B cell (primary cell): ENCODE results near the gene FLNB. TPM values are rescaled to one million over a fixed set of nuclear protein-coding genes. Genes with fewer than 3 reads are reported as not detected.

Experiments
- ATAC-seq: fragments of 200-7000 bp; cut with Tn5 transposase; one replicate; pipeline ENCODE4 v1.10.0; 2021; ENCODE audit warnings: low read depth, mild to moderate bottlenecking, moderate number of reproducible peaks, moderate library complexity
- CTCF ChIA-PET: fragments of 350-600 bp; sonication (Branson Sonifier 250); formaldehyde crosslinking; loops from one replicate; lab custom pipeline; 2021; ENCODE audit warnings: antibody characterized with exemption, inconsistent platforms; lab: Charles Lee
- POLR2A ChIA-PET: fragments of 350-600 bp; sonication (Branson Sonifier 250); formaldehyde crosslinking; loops from one replicate; lab custom pipeline; 2021; ENCODE audit warnings: antibody characterized with exemption; lab: Charles Lee
- DNase-seq: peaks from one replicate; pipeline ENCODE4 v3.0.0; 2013
- H2AFZ ChIP-seq: 2 replicates; pipeline ENCODE4 v1.6.1; 2012; ENCODE audit warnings: mild to moderate bottlenecking, low read depth, low read length; ENCODE audit not compliant: insufficient read depth, poor library complexity, severe bottlenecking
- H3K27ac ChIP-seq, 2 donors: 1 replicate in 1 of 2; 2 replicates in 1 of 2; pipeline ENCODE4 v1.5.1; 2012 to 2013; ENCODE audit warnings: low read length in 2 of 2, mild to moderate bottlenecking in 2 of 2, moderate library complexity in 1 of 2
- H3K27me3 ChIP-seq, 4 experiments: fragments of 200-600 bp in 1 of 4; sonication (generic) in 1 of 4; replicated peaks in 1 of 4; 1 replicate in 2 of 4; 2 replicates in 2 of 4; pipeline versions ENCODE4 v1.6.1 to v1.7.0; 2013 to 2016; ENCODE audit warnings: low read length in 3 of 4, mild to moderate bottlenecking in 2 of 4, mixed read lengths in 1 of 4, moderate library complexity in 1 of 4; ENCODE audit not compliant: insufficient read depth in 4 of 4, control insufficient read depth in 3 of 4; ENCODE audit errors: control extremely low read depth in 1 of 4
- H3K36me3 ChIP-seq, 2 experiments: replicated peaks in 1 of 2; 1 replicate in 1 of 2; 2 replicates in 1 of 2; pipeline versions ENCODE4 v1.6.1 to v1.7.1; 2013; ENCODE audit warnings: low read length in 1 of 2; ENCODE audit not compliant: insufficient read depth in 2 of 2, control insufficient read depth in 1 of 2; ENCODE audit errors: control extremely low read depth in 1 of 2, extremely low read depth in 1 of 2
- H3K4me1 ChIP-seq, 2 donors: fragments of 200-600 bp in 1 of 2; sonication (generic) in 1 of 2; 1 replicate in 1 of 2; 2 replicates in 1 of 2; pipeline versions ENCODE4 v1.5.1 to v1.6.1; 2013 to 2017; ENCODE audit warnings: low read length in 2 of 2; ENCODE audit not compliant: control insufficient read depth in 2 of 2, insufficient read depth in 2 of 2
- H3K4me2 ChIP-seq: replicated peaks from 2 replicates; pipeline ENCODE3; 2012; ENCODE audit warnings: mild to moderate bottlenecking, low read depth, low read length; ENCODE audit not compliant: poor library complexity, severe bottlenecking
- H3K4me3 ChIP-seq, 5 experiments: fragments of 200-600 bp in 1 of 5; sonication (generic) in 1 of 5; 1 replicate in 3 of 5; 2 replicates in 2 of 5; pipeline versions ENCODE4 v1.5.1 to v1.7.0; 2011 to 2016; ENCODE audit warnings: low read length in 4 of 5, mild to moderate bottlenecking in 4 of 5, low read depth in 2 of 5, control low read depth in 1 of 5, moderate library complexity in 1 of 5; ENCODE audit not compliant: insufficient read depth in 1 of 5; ENCODE audit errors: control extremely low read depth in 1 of 5, extremely low read depth in 1 of 5
- H3K79me2 ChIP-seq: fragments of 200-600 bp; sonication (generic); one replicate; pipeline ENCODE4 v1.6.0; 2016; ENCODE audit warnings: low read length; ENCODE audit not compliant: control insufficient read depth, insufficient read depth
- H3K9ac ChIP-seq: fragments of 200-600 bp; sonication (generic); 2 replicates; pipeline ENCODE4 v1.6.1; 2017; ENCODE audit warnings: mild to moderate bottlenecking, low read length, moderate library complexity
- H3K9me3 ChIP-seq, 3 donors: one replicate each; pipeline versions ENCODE4 v1.6.1 to v1.7.1; 2013; ENCODE audit warnings: low read length in 2 of 3; ENCODE audit not compliant: control insufficient read depth in 2 of 3, insufficient read depth in 1 of 3; ENCODE audit errors: control extremely low read depth in 1 of 3
- H4K20me1 ChIP-seq: 2 replicates; pipeline ENCODE4 v1.6.0; 2012; ENCODE audit warnings: mild to moderate bottlenecking, low read length; ENCODE audit not compliant: insufficient read depth, control insufficient read depth, poor library complexity, severe bottlenecking
- H3K27ac Mint-ChIP-seq: one replicate; pipeline ENCODE4 v1.8.0; 2021; ENCODE audit warnings: mixed read lengths
- H3K27me3 Mint-ChIP-seq: one replicate; pipeline ENCODE4 v1.8.0; 2021; ENCODE audit warnings: mixed read lengths
- H3K4me1 Mint-ChIP-seq: one replicate; pipeline ENCODE4 v1.8.0; 2021; ENCODE audit warnings: mixed read lengths
- H3K4me3 Mint-ChIP-seq: one replicate; pipeline ENCODE4 v1.8.0; 2021; ENCODE audit warnings: mixed read lengths
- H3K9me3 Mint-ChIP-seq: one replicate; pipeline ENCODE4 v1.8.0; 2022; ENCODE audit warnings: mixed read lengths; ENCODE audit not compliant: insufficient read depth
- CTCF ChIP-seq: fragments of 200-600 bp; IDR thresholded peaks from one replicate; pipeline ENCODE4 v1.8.0; 2022; ENCODE audit warnings: antibody characterized with exemption, mild to moderate bottlenecking
- EZH2 ChIP-seq: IDR thresholded peaks from 2 replicates; pipeline ENCODE4 v1.6.1; 2012; ENCODE audit warnings: borderline replicate concordance, low read depth, mild to moderate bottlenecking, moderate library complexity, low read length; ENCODE audit not compliant: insufficient read depth, poor library complexity, severe bottlenecking
- WGBS: methylation state at CpG from one replicate; pipeline ENCODE4 v1.1.5; 2013; ENCODE audit warnings: missing lambda C conversion rate; ENCODE audit not compliant: insufficient coverage; 5-methylcytosine and 5-hydroxymethylcytosine counted together
- intact Hi-C: fragments of 100-400 bp; cut with micrococcal nuclease; formaldehyde crosslinking; loops from one replicate; pipeline ENCODE4 v1.10.0; 2022
- polyA plus RNA-seq: library from polyadenylated mRNA; depleted of rRNA; stranded (reverse); fragments of >200 nt; gene quantifications from 2 replicates; pipeline ENCODE4 v1.2.3, GENCODE V29; 2012
- total RNA-seq, 2 donors: library from RNA; stranded (reverse); fragments of 120-200 nt in 1 of 2; gene quantifications; 1 replicate in 1 of 2; 2 replicates in 1 of 2; pipeline versions ENCODE4 v1.2.3 to v1.2.4, GENCODE V29; 2013 to 2022

The FLNB gene
- total and polyA plus RNA-seq, 2 donors (not counting 1 experiment from before 2014, with no cell fraction given), result 25.5 to 28.3 TPM

GRCh38 chr3:58193682-58194407 lies 185.6 kb downstream of the FLNB start:
- Histone ChIP-seq H4K20me1 (no peaks in the 10 kb centered on the region), H3K36me3 (peaks cover 0 to 6% of the 10 kb centered on the region in 2 experiments), H3K27ac (peak overlapping the region in 1 of 2 donors; percentile 39), H3K27me3 (no peaks in the 10 kb centered on the region), H3K9me3 (peaks cover 0 to 25% (median 5%) of the 10 kb centered on the region in 3 donors), H3K9ac (no peak overlapping the region), H3K4me1 (peaks cover 23 to 25% of the 10 kb centered on the region in 2 donors), H2AFZ (no peak overlapping the region), H3K4me3 (no peak overlapping the region), H3K4me2 (no peak overlapping the region), H3K79me2 (no peaks in the 10 kb centered on the region)
- DNase-seq (no peak), ATAC-seq (no peak)
- ChIA-PET POLR2A (no interaction called here), CTCF (interaction anchor here (0.8 to 2.4 kb wide), 5 partner anchors 23 to 112 kb away, joined by 3 to 10 read pairs (median 4); partner anchors contain the start of genes HTD2 and RPP14)
- H3K27ac Mint-ChIP-seq, result peak overlapping the region; percentile 53
- peaks cover 2% of the 10 kb centered on the region for H3K9me3 Mint-ChIP-seq
- peaks cover 23% of the 10 kb centered on the region for H3K4me1 Mint-ChIP-seq
- intact Hi-C loops, result no loop called here
- no peaks in the 10 kb centered on the region for H3K27me3 Mint-ChIP-seq
- TF ChIP-seq CTCF (no peak), EZH2 (no peak)
- no peak overlapping the region for H3K4me3 Mint-ChIP-seq
- 89% methylated on average over 4 of the region's 12 CpGs for WGBS

DNA sequence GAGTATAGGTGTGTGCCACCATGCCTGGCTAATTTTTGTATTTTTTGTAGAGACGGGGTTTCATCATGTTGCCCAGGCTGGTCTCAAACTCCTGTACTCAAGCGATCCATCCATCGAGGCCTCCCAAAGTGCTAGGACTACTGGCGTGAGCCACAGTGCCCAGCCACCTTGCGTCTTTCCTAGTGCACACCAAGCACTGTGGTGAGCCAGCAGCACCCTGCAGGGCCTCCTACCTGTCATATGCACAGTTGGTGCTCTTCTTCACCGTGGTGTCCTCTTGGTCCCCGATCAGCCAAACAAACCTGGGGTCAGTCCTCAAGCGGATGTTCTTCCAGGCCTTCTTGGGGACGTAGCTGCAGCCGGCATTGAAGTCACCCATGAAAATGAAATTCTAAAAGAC lies 189.4 kb downstream of the FLNB start:
- CTCF ChIA-PET, result interaction anchor here (0.9 to 9.6 kb wide), 7 partner anchors 8 to 109 kb away, joined by 3 to 66 read pairs (median 17); partner anchors contain the start of genes HTD2 and RPP14
- H3K27ac Mint-ChIP-seq, result peak overlapping the region; percentile 78

More for the DNA sequence above, 189.4 kb downstream of the FLNB start:
- TF ChIP-seq EZH2, result no peak
- no peak for TF ChIP-seq CTCF
- Histone ChIP-seq H4K20me1 (no peaks in the 10 kb centered on the region), H3K4me1 (peaks cover 58 to 61% of the 10 kb centered on the region in 2 donors), H3K9ac (no peak overlapping the region), H3K27ac (peak overlapping the region; percentile 73 to 85), H3K9me3 (peaks cover 0 to 25% (median 5%) of the 10 kb centered on the region in 3 donors), H2AFZ (no peak overlapping the region), H3K27me3 (no peaks in the 10 kb centered on the region), H3K4me3 (no peak overlapping the region), H3K36me3 (peaks cover 0 to 6% of the 10 kb centered on the region in 2 experiments), H3K79me2 (no peaks in the 10 kb centered on the region), H3K4me2 (peak overlapping the region; percentile 58)
- H3K27me3 Mint-ChIP-seq, result no peaks in the 10 kb centered on the region
- 98% methylated on average over 10 of the region's 10 CpGs for WGBS
- peaks cover 54% of the 10 kb centered on the region for H3K4me1 Mint-ChIP-seq
- POLR2A ChIA-PET, result interaction anchor here (0.8 to 1.8 kb wide), 4 partner anchors 16 to 36 kb away, joined by 3 to 10 read pairs (median 3); no protein-coding TSS in a partner anchor
- ATAC-seq (no peak), DNase-seq (no peak)
- peak overlapping the region; percentile 44 for H3K4me3 Mint-ChIP-seq
- intact Hi-C loops, result no loop called here
- peaks cover 2% of the 10 kb centered on the region for H3K9me3 Mint-ChIP-seq
